Immature natural killer cell (primary cell): ENCODE results near the gene GFER. TPM values are rescaled to one million over a fixed set of nuclear protein-coding genes. Genes with fewer than 3 reads are reported as not detected.

ENCODE experiments used
- DNase-seq, 3 donors: peaks; one replicate each; pipeline ENCODE4 v3.0.0; 2022; ENCODE audit warnings: mixed read lengths in 1 of 3
- H3K27ac Mint-ChIP-seq, 6 donors: one replicate each; pipeline ENCODE4 v1.8.0; 2020; ENCODE audit warnings: mixed read lengths in 6 of 6, mild to moderate bottlenecking in 5 of 6, inconsistent platforms in 4 of 6, moderate library complexity in 3 of 6
- H3K27me3 Mint-ChIP-seq, 3 donors: one replicate each; pipeline ENCODE4 v1.8.0; 2020 to 2021; ENCODE audit warnings: low read depth in 3 of 3, mild to moderate bottlenecking in 3 of 3, mixed read lengths in 3 of 3, moderate library complexity in 3 of 3, inconsistent platforms in 1 of 3
- H3K36me3 Mint-ChIP-seq, 3 donors: one replicate each; pipeline ENCODE4 v1.8.0; 2020; ENCODE audit warnings: mixed read lengths in 3 of 3, inconsistent platforms in 2 of 3, mild to moderate bottlenecking in 2 of 3
- H3K4me1 Mint-ChIP-seq, 2 donors: one replicate each; pipeline ENCODE4 v1.8.0; 2020; ENCODE audit warnings: inconsistent platforms in 2 of 2, mild to moderate bottlenecking in 2 of 2, mixed read lengths in 2 of 2, moderate library complexity in 1 of 2
- H3K4me3 Mint-ChIP-seq, 5 donors: one replicate each; pipeline ENCODE4 v1.8.0; 2020; ENCODE audit warnings: mild to moderate bottlenecking in 5 of 5, mixed read lengths in 5 of 5, inconsistent platforms in 3 of 5, moderate library complexity in 3 of 5
- H3K9me3 Mint-ChIP-seq, 6 donors: one replicate each; pipeline ENCODE4 v1.8.0; 2020; ENCODE audit warnings: mild to moderate bottlenecking in 6 of 6, mixed read lengths in 6 of 6, inconsistent platforms in 4 of 6, moderate library complexity in 3 of 6
- polyA plus RNA-seq, 3 donors: library from polyadenylated mRNA; unstranded; fragments of 300-500 nt; fragmentation: Illumina TruSeq; gene quantifications; one replicate each; pipeline ENCODE4 v1.2.3, GENCODE V29; 2021

The GFER gene
- polyA plus RNA-seq, 3 donors from 2014 or later, result 38.4 to 52.0 (median 40.7) TPM

DNA sequence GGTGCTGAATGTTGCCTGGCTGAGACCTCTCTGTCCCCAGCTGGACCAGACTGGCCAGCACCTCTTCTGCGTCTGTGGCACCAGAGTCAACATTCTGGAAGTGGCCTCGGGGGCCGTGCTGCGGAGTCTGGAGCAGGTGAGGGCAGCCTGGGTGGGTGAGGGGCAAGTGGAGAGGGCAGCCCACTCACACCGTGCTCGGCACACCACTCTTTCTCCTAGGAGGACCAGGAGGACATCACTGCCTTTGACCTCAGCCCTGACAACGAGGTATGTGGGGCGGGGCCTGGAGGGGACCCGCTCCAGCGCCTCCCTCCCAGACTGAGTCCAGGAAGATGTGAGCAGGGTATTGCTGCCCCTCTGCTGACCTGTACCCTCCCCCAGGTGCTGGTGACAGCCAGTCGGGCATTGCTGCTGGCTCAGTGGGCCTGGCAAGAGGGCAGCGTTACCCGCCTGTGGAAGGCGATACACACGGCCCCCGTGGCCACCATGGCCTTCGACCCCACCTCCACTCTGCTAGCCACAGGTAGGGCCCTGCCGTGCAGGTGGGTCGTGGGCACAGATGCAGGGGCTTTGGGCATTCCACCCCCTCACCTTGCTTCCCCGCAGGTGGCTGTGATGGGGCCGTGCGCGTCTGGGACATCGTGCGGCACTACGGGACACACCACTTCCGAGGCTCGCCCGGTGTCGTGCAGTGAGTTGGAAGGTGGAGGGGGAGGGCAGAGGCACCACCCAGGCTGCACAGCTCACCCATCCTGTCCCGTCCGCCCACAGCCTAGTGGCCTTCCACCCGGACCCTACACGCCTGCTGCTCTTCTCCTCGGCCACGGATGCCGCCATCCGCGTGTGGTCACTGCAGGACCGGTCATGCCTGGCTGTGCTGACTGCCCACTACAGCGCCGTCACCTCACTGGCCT, 9.6 kb upstream of the GFER start:
- Mint-ChIP-seq H3K27ac (no peak overlapping the region), H3K4me3 (peak overlapping the region in 2 of 5 donors; percentile 35 to 52), H3K9me3 (peaks cover 0 to 2% (median 0%) of the 10 kb centered on the region in 6 donors), H3K4me1 (peaks cover 20 to 21% of the 10 kb centered on the region in 2 donors), H3K27me3 (peaks cover 8 to 12% (median 9%) of the 10 kb centered on the region in 3 donors), H3K36me3 (peaks cover 0 to 11% (median 4%) of the 10 kb centered on the region in 3 donors)
- no peak for DNase-seq

DNA sequence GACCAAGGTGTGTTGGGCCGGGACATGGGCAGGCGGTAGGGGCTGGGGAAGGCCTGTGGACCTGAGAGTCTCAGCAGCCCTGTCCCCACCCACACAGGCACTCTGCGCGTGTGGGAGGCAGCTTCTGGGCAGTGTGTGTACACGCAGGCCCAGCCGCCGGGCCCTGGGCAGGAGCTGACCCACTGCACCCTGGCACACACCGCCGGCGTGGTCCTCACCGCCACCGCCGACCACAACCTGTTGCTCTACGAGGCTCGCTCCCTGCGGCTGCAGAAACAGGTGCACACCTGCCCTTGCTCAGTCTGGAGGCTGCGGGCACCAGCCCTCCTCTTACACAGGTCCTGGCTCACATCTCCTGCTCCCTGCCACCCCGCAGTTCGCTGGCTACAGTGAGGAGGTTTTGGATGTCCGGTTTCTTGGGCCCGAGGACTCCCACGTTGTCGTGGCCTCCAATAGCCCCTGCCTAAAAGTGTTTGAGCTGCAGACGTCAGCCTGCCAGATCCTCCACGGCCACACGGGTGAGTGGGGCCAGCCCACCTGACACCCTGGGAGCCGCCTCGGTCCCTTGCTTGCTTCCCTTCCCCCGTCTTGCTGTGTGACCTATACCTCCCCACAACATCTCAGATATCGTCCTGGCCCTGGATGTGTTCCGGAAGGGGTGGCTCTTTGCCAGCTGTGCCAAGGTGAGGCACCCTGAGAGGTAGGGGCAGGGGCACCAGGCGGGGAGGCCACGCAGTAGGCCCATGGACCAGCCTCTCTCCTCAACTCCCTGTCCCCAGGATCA, 8.4 kb upstream of the GFER start:
- no peak overlapping the region for H3K27ac Mint-ChIP-seq
- peaks cover 20% of the 10 kb centered on the region in 2 donors for H3K4me1 Mint-ChIP-seq
- H3K9me3 Mint-ChIP-seq, result peaks cover 0 to 2% (median 0%) of the 10 kb centered on the region in 6 donors
- no peak overlapping the region for H3K4me3 Mint-ChIP-seq
- peaks cover 0 to 11% (median 4%) of the 10 kb centered on the region in 3 donors for H3K36me3 Mint-ChIP-seq
- DNase-seq, result no peak
- H3K27me3 Mint-ChIP-seq, result peaks cover 5 to 14% (median 11%) of the 10 kb centered on the region in 3 donors

DNA sequence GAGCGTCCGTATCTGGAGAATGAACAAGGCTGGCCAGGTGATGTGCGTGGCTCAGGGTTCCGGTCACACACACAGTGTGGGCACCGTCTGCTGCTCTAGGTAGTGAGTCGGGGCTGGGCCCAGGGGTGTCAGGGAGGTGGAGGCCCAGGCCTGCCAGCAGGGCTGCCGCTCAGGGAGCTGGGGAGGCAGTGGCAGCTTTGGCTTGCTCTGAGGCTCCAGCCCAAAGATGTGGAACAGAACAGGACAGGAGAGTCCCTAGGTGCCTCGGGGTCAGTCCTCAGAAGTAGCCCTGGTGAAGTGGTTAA, 7.8 kb upstream of the GFER start:
- no peak overlapping the region for H3K27ac Mint-ChIP-seq
- peaks cover 0 to 2% (median 0%) of the 10 kb centered on the region in 6 donors for H3K9me3 Mint-ChIP-seq
- DNase-seq, result no peak
- peaks cover 0 to 11% (median 4%) of the 10 kb centered on the region in 3 donors for H3K36me3 Mint-ChIP-seq
- H3K4me3 Mint-ChIP-seq, result no peak overlapping the region
- peaks cover 7 to 16% (median 11%) of the 10 kb centered on the region in 3 donors for H3K27me3 Mint-ChIP-seq
- H3K4me1 Mint-ChIP-seq, result peaks cover 15% of the 10 kb centered on the region in 2 donors

GRCh38 chr16:1976951-1977874, 6.8 kb upstream of the GFER start:
- Mint-ChIP-seq H3K36me3 (peaks cover 0 to 11% (median 4%) of the 10 kb centered on the region in 3 donors), H3K27me3 (peaks cover 3 to 11% (median 4%) of the 10 kb centered on the region in 3 donors), H3K4me1 (peaks cover 5 to 7% of the 10 kb centered on the region in 2 donors), H3K9me3 (no peaks in the 10 kb centered on the region), H3K27ac (no peak overlapping the region), H3K4me3 (no peak overlapping the region)
- no peak for DNase-seq

GRCh38 chr16:1977875-1978268, 6.1 kb upstream of the GFER start:
- Mint-ChIP-seq H3K36me3 (peaks cover 0 to 11% (median 4%) of the 10 kb centered on the region in 3 donors), H3K9me3 (no peaks in the 10 kb centered on the region), H3K27ac (no peak overlapping the region), H3K4me1 (peaks cover 3% of the 10 kb centered on the region in 2 donors), H3K27me3 (peaks cover 5 to 13% (median 8%) of the 10 kb centered on the region in 3 donors), H3K4me3 (no peak overlapping the region)
- no peak for DNase-seq

DNA sequence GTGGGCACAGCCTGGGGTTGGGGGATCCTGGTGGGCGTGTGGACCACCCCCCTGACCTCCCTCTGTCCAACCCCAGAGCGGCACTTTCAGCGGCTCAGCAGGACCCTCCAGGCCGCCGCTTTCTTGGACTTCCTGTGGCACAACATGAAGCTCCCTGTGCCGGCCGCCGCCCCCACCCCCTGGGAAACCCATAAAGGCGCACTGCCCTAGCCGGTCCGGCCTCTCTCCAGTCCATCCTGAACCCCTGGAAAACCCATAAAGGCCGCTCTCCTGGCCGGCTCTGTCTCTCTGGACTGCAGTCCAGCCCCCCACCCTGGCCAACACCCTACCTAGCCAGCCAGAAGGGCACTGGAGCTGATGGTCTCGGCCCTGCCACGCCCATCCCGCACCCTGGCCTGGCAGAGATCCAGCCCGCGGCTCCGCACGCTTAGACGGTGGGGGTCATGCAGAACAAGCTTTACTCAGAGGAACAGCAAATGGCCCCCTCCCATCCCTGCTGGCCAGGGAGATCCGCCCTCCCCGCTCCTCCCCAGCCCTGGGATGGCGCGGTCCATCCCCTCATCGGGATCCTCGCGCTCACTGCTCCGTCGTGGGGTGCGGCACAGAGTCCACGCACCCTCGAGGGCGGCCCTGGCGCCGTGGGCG, 5.4 kb upstream of the GFER start:
- no peak for DNase-seq
- H3K36me3 Mint-ChIP-seq, result peaks cover 0 to 11% (median 4%) of the 10 kb centered on the region in 3 donors
- peaks cover 8 to 20% (median 8%) of the 10 kb centered on the region in 3 donors for H3K27me3 Mint-ChIP-seq
- no peak overlapping the region for H3K27ac Mint-ChIP-seq
- no peaks in the 10 kb centered on the region for H3K9me3 Mint-ChIP-seq
- peaks cover 0 to 2% of the 10 kb centered on the region in 2 donors for H3K4me1 Mint-ChIP-seq
- no peak overlapping the region for H3K4me3 Mint-ChIP-seq

GRCh38 chr16:1979271-1980029, 4.5 kb upstream of the GFER start:
- no peak for DNase-seq
- H3K9me3 Mint-ChIP-seq, result no peaks in the 10 kb centered on the region
- no peak overlapping the region for H3K4me3 Mint-ChIP-seq
- H3K4me1 Mint-ChIP-seq, result peaks cover under 1 to 2% of the 10 kb centered on the region in 2 donors
- no peak overlapping the region for H3K27ac Mint-ChIP-seq
- H3K36me3 Mint-ChIP-seq, result peaks cover 0 to 11% (median 4%) of the 10 kb centered on the region in 3 donors
- peaks cover 8 to 20% (median 9%) of the 10 kb centered on the region in 3 donors for H3K27me3 Mint-ChIP-seq

GRCh38 chr16:1980030-1980769, 3.8 kb upstream of the GFER start:
- Mint-ChIP-seq H3K27me3 (peaks cover 8 to 22% (median 9%) of the 10 kb centered on the region in 3 donors), H3K27ac (no peak overlapping the region), H3K36me3 (peaks cover 0 to 11% (median 0%) of the 10 kb centered on the region in 3 donors), H3K4me1 (peaks cover 8% of the 10 kb centered on the region in 2 donors), H3K4me3 (no peak overlapping the region), H3K9me3 (no peaks in the 10 kb centered on the region)
- DNase-seq, result no peak

GRCh38 chr16:1980770-1981087, 3.3 kb upstream of the GFER start:
- Mint-ChIP-seq H3K27ac (no peak overlapping the region), H3K27me3 (peaks cover 8 to 24% (median 9%) of the 10 kb centered on the region in 3 donors), H3K4me3 (no peak overlapping the region), H3K9me3 (no peaks in the 10 kb centered on the region), H3K4me1 (peaks cover 10% of the 10 kb centered on the region in 2 donors), H3K36me3 (peaks cover 0 to 9% (median 0%) of the 10 kb centered on the region in 3 donors)
- DNase-seq, result no peak

- Mint-ChIP-seq H3K27me3 (peaks cover 8 to 22% (median 9%) of the 10 kb centered on the region in 3 donors), H3K4me1 (peaks cover 10% of the 10 kb centered on the region in 2 donors), H3K27ac (peak within 1 kb of the TSS in 1 of 6 donors; percentile 37), H3K9me3 (no peaks in the 10 kb centered on the region), H3K36me3 (peaks cover 0 to 3% (median 0%) of the 10 kb centered on the region in 3 donors), H3K4me3 (peak within 1 kb of the TSS in 4 of 5 donors; percentile 21 to 76 (median 40))
- no peak for DNase-seq
Measured at GRCh38 chr16:1981398-1981836, 2.6 kb upstream of the GFER start, which contains the start of gene NOXO1. NOXO1 (minus strand) TSS chr16:1981469; CDS start chr16:1981179, 290 bp downstream.

DNA sequence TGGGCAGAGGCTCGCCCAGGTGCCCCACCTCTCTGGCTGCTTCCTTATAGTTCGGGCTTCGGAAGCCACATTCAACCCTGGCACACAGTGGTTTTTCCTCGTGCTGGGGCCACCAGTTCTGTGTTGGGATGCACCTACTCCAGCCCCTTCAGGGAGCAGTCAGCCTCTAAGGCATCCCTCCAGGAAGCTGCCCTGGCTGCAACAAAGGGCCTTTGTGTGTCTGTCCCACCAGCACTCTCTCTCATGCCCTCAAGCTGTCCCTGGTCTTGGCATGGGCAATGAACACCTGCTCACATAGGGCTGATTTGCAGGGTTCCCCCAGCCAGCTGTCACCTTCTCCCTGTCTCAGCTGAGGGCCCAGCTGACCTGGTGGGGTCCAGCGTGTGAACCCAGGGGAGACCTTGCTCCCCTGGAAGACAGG, 2.0 kb upstream of the GFER start:
- no peaks in the 10 kb centered on the region for H3K9me3 Mint-ChIP-seq
- no peak overlapping the region for H3K27ac Mint-ChIP-seq
- H3K36me3 Mint-ChIP-seq, result peaks cover 0 to 3% (median 0%) of the 10 kb centered on the region in 3 donors
- H3K4me1 Mint-ChIP-seq, result peaks cover 10% of the 10 kb centered on the region in 2 donors
- DNase-seq, result no peak
- H3K4me3 Mint-ChIP-seq, result peak overlapping the region in 2 of 5 donors; percentile 26 to 55
- peaks cover 8 to 22% (median 9%) of the 10 kb centered on the region in 3 donors for H3K27me3 Mint-ChIP-seq
